Stomach (tissue), 4 donors: ENCODE results near the gene PRORP.

Experiments
- CTCF ChIP-seq, 7 experiments: fragments of 450-650 bp in 4 of 7; fragments of 200-600 bp in 3 of 7; sonication (generic) in 3 of 7; IDR thresholded peaks; one replicate each; pipeline ENCODE4 v1.5.1; 2016 to 2019; ENCODE audit warnings: antibody characterized with exemption in 7 of 7, control low read depth in 2 of 7, mild to moderate bottlenecking in 1 of 7
- POLR2AphosphoS5 ChIP-seq, 3 donors: sonication (generic); formaldehyde crosslinking; IDR thresholded peaks; one replicate each; pipeline ENCODE4 v1.6.1; 2016; ENCODE audit warnings: antibody characterized with exemption in 3 of 3

GRCh38 chr14:35078082-35078481 is 44.3 kb upstream of the PRORP start:
- TF ChIP-seq CTCF (IDR thresholded peaks at IDR 0.05) (no peak), POLR2AphosphoS5 (IDR thresholded peaks at IDR 0.05) (peak in 1 of 3 donors; percentile 27)
